SKM-1 (cell line): ENCODE results near the gene PPP1R3G.

Experiments used
- DNase-seq: peaks from one replicate; lab custom pipeline; 2025; ENCODE audit not compliant: unreplicated experiment; lab: John Stamatoyannopoulos, UW

PPP1R3G gene

GRCh38 chr6:5071216-5071615 is 13.9 kb upstream of the PPP1R3G start:
- no peak for DNase-seq

- no peak for DNase-seq
Measured at GRCh38 chr6:5072440-5072839, 12.7 kb upstream of the PPP1R3G start.

GRCh38 chr6:5073992-5074391 is 11.1 kb upstream of the PPP1R3G start:
- no peak for DNase-seq

GRCh38 chr6:5076931-5077330 is 8.2 kb upstream of the PPP1R3G start:
- no peak for DNase-seq

- DNase-seq = no peak
Measured at GRCh38 chr6:5078121-5078669, 6.9 kb upstream of the PPP1R3G start.

GRCh38 chr6:5079692-5080091 is 5.4 kb upstream of the PPP1R3G start:
- DNase-seq = no peak

- DNase-seq = no peak
Measured at GRCh38 chr6:5080574-5080973, 4.6 kb upstream of the PPP1R3G start.

GRCh38 chr6:5081182-5081581 is 4.0 kb upstream of the PPP1R3G start:
- no peak for DNase-seq

GRCh38 chr6:5081955-5082354 is 3.2 kb upstream of the PPP1R3G start:
- DNase-seq = no peak

- DNase-seq = no peak
Measured at GRCh38 chr6:5082487-5083306, 2.4 kb upstream of the PPP1R3G start.

GRCh38 chr6:5083307-5083583 is 1.9 kb upstream of the PPP1R3G start:
- no peak for DNase-seq

- DNase-seq = no peak
Measured at GRCh38 chr6:5083813-5084359, 1.3 kb upstream of the PPP1R3G start.

- DNase-seq = no peak
Measured at GRCh38 chr6:5084360-5084780, 771 bp upstream of the PPP1R3G start.

- no peak for DNase-seq
Measured at GRCh38 chr6:5085648-5086293, 630 bp downstream of the PPP1R3G start.

GRCh38 chr6:5086294-5086890 is 1.3 kb downstream of the PPP1R3G start:
- DNase-seq = no peak

- DNase-seq = no peak
Measured at GRCh38 chr6:5087389-5087788, 2.2 kb downstream of the PPP1R3G start.

GRCh38 chr6:5088780-5089179 is 3.6 kb downstream of the PPP1R3G start:
- no peak for DNase-seq

- DNase-seq = no peak
Measured at GRCh38 chr6:5089481-5090438, 4.6 kb downstream of the PPP1R3G start.

GRCh38 chr6:5090603-5091002 is 5.5 kb downstream of the PPP1R3G start:
- DNase-seq = no peak

- no peak for DNase-seq
Measured at GRCh38 chr6:5091210-5092069, 6.3 kb downstream of the PPP1R3G start.
